GM23338 (cell line): ENCODE data around the gene PKNOX2. TPM values are rescaled to one million over a fixed set of nuclear protein-coding genes. Genes with fewer than 3 reads are reported as not detected.
A peak's percentile ranks its signal among the peaks of the same experiment; 100 is the strongest.

Source experiments
- ATAC-seq: fragments of 200-7000 bp; cut with Tn5 transposase; 3 replicates; pipeline ENCODE4 v1.9.1; 2020
- DNase-seq: peaks from one replicate; pipeline ENCODE4 v3.0.0-alpha.2; 2015; ENCODE audit warnings: low spot score
- H2AFZ ChIP-seq: fragments of 200-600 bp; sonication (generic); 2 replicates; pipeline ENCODE4 v1.8.0; 2016; ENCODE audit warnings: antibody characterized with exemption, mild to moderate bottlenecking, moderate library complexity
- H3F3A ChIP-seq: fragments of 200-600 bp; sonication (generic); replicated peaks from 2 replicates; pipeline ENCODE4 v1.8.0; 2017; ENCODE audit warnings: antibody characterized with exemption, mixed run types, low read depth
- H3K27ac ChIP-seq: fragments of 200-600 bp; sonication (generic); 2 replicates; pipeline ENCODE4 v1.6.1; 2016; ENCODE audit warnings: low read depth
- H3K27me3 ChIP-seq: fragments of 200-600 bp; sonication (generic); 2 replicates; pipeline ENCODE4 v1.8.0; 2016; ENCODE audit warnings: mild to moderate bottlenecking, mixed run types, moderate library complexity; ENCODE audit not compliant: insufficient read depth
- H3K36me3 ChIP-seq: fragments of 200-600 bp; sonication (generic); 2 replicates; pipeline ENCODE4 v1.8.0; 2016; ENCODE audit warnings: mild to moderate bottlenecking; ENCODE audit not compliant: insufficient read depth
- H3K4me1 ChIP-seq: fragments of 200-600 bp; sonication (generic); 2 replicates; pipeline ENCODE4 v1.8.0; 2016; ENCODE audit warnings: mild to moderate bottlenecking, moderate library complexity; ENCODE audit not compliant: insufficient read depth
- H3K4me2 ChIP-seq: fragments of 200-600 bp; sonication (generic); 2 replicates; pipeline ENCODE4 v1.7.1; 2017; ENCODE audit warnings: mixed run types
- H3K4me3 ChIP-seq: fragments of 200-600 bp; sonication (generic); 2 replicates; pipeline ENCODE4 v1.6.1; 2016; ENCODE audit warnings: mixed run types
- H3K79me2 ChIP-seq: fragments of 200-600 bp; sonication (generic); replicated peaks from 2 replicates; pipeline ENCODE4 v1.8.0; 2017; ENCODE audit warnings: mild to moderate bottlenecking; ENCODE audit not compliant: insufficient read depth
- H3K9me2 ChIP-seq: fragments of 200-600 bp; sonication (generic); 2 replicates; pipeline ENCODE4 v1.8.0; 2017; ENCODE audit not compliant: insufficient read depth
- H4K20me1 ChIP-seq: fragments of 200-600 bp; sonication (generic); replicated peaks from 2 replicates; pipeline ENCODE4 v1.8.0; 2017; ENCODE audit warnings: mild to moderate bottlenecking; ENCODE audit not compliant: insufficient read depth
- H3K27ac Mint-ChIP-seq: 2 replicates; pipeline ENCODE4 v1.8.0; 2020; ENCODE audit warnings: inconsistent platforms, mild to moderate bottlenecking, moderate library complexity, mixed read lengths
- H3K27me3 Mint-ChIP-seq: 3 replicates; pipeline ENCODE4 v1.8.0; 2022; ENCODE audit warnings: low read depth, mild to moderate bottlenecking, moderate library complexity, mixed read lengths, inconsistent platforms; ENCODE audit not compliant: insufficient read depth, poor library complexity
- H3K36me3 Mint-ChIP-seq: 3 replicates; pipeline ENCODE4 v1.8.0; 2021; ENCODE audit warnings: low read depth, mild to moderate bottlenecking, inconsistent platforms, moderate library complexity, mixed read lengths
- H3K4me1 Mint-ChIP-seq: 3 replicates; pipeline ENCODE4 v1.8.0; 2020; ENCODE audit warnings: mild to moderate bottlenecking, inconsistent platforms, mixed read lengths
- H3K4me3 Mint-ChIP-seq: 3 replicates; pipeline ENCODE4 v1.8.0; 2021; ENCODE audit warnings: moderate library complexity, mild to moderate bottlenecking, inconsistent platforms, mixed read lengths
- H3K9me3 Mint-ChIP-seq: 3 replicates; pipeline ENCODE4 v1.8.0; 2020; ENCODE audit warnings: moderate library complexity, mild to moderate bottlenecking, inconsistent platforms, mixed read lengths
- CREB1 ChIP-seq: fragments of 250-450 bp; sonication (Bioruptor Pico); IDR thresholded peaks from 2 replicates; pipeline ENCODE4 v1.5.0; 2020; ENCODE audit warnings: low read depth, mild to moderate bottlenecking, moderate library complexity
- EZH2 ChIP-seq: fragments of 200-600 bp; sonication (generic); IDR thresholded peaks from one replicate; pipeline ENCODE4 v1.8.0; 2017; ENCODE audit warnings: antibody characterized with exemption, mild to moderate bottlenecking, low read depth; ENCODE audit not compliant: unreplicated experiment
- EZH2phosphoT487 ChIP-seq: fragments of 200-600 bp; sonication (generic); IDR thresholded peaks from one replicate; pipeline ENCODE4 v1.8.1; 2018; ENCODE audit warnings: antibody characterized with exemption; ENCODE audit not compliant: unreplicated experiment
- JUNB ChIP-seq: IDR thresholded peaks from one replicate; pipeline ENCODE4 v1.6.1; 2016; ENCODE audit warnings: antibody characterized with exemption; ENCODE audit not compliant: unreplicated experiment
- NANOG ChIP-seq: IDR thresholded peaks from 2 replicates; pipeline ENCODE4 v1.6.1; 2016; ENCODE audit warnings: antibody characterized with exemption, borderline replicate concordance
- POLR2AphosphoS5 ChIP-seq: IDR thresholded peaks from 2 replicates; pipeline ENCODE4 v1.6.1; 2016; ENCODE audit warnings: antibody characterized with exemption, low read depth
- STAT1 ChIP-seq: IDR thresholded peaks from one replicate; pipeline ENCODE4 v1.6.1; 2016; ENCODE audit warnings: antibody characterized with exemption; ENCODE audit not compliant: unreplicated experiment
- ZNF114 ChIP-seq: fragments of 250-450 bp; sonication (Bioruptor Pico); IDR thresholded peaks from 2 replicates; pipeline ENCODE4 v1.5.0; 2020; ENCODE audit warnings: mild to moderate bottlenecking, moderate library complexity
- ZNF331 ChIP-seq: fragments of 250-450 bp; sonication (Bioruptor Pico); IDR thresholded peaks from 2 replicates; pipeline ENCODE4 v1.5.0; 2020; ENCODE audit warnings: low read depth, mild to moderate bottlenecking, moderate library complexity
- polyA plus RNA-seq: library from polyadenylated mRNA; unstranded; fragments of >200 nt; fragmentation: Nextera tagmentation; extraction: Ambion mirVana; gene quantifications from 2 replicates; pipeline ENCODE4 v1.2.1, GENCODE V29; 2016
- total RNA-seq: library from RNA; depleted of rRNA; stranded (reverse); fragments of >200 nt; shearing (Covaris generic); gene quantifications from 2 replicates; pipeline ENCODE4 v1.2.3, GENCODE V29; 2014
- TF ChIP-seq, protein P1 (sequence below), 2 experiments: fragments of 200-600 bp in 1 of 2; sonication (generic) in 1 of 2; conservative IDR thresholded peaks; 2 replicates each; pipeline versions ENCODE4 v1.5.1 to v1.6.1; 2016 to 2017; ENCODE audit warnings: antibody characterized with exemption in 2 of 2, low read depth in 2 of 2, mild to moderate bottlenecking in 2 of 2, moderate library complexity in 1 of 2
- TF ChIP-seq, protein P2 (sequence below): IDR thresholded peaks from one replicate; pipeline ENCODE4 v1.6.1; 2018; ENCODE audit warnings: antibody characterized with exemption; ENCODE audit not compliant: unreplicated experiment

The PKNOX2 gene
- total and polyA plus RNA-seq, 2 experiments from 2014 or later = 0.42 to 0.83 TPM

DNA sequence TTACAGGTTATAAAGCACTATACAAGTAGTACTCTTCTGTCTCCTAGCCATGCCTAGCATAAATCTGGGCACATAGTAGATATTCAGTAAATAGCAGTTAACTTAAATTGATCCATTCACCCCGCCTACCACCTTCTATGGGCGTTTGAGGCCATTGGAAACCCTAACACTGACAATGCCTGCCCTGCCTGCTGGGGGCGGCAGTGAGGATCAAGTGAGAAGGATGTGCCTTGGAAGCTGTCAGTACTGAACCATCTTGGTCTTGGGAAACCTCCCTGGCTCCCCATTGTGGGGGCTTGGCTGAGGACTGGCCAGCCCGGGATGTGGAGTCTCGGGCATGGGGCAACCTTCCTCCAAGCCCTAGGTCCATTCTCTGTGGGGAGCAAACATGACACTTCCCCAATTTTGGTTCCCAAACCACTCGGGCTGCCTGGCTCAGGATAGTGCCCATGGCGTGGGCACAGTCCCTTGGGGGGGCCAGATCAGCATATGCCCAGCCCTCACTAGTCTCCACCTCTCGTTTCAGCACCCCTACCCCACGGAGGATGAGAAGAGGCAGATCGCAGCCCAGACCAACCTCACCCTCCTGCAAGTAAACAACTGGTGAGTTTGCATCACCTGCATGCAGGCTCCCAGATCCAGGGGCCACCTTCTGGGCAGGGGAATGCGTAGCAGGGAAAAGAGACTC lies 264.1 kb downstream of the PKNOX2 start (continued):
- no peak for TF ChIP-seq ZNF331 (CRISPR knock-in tag)

DNA sequence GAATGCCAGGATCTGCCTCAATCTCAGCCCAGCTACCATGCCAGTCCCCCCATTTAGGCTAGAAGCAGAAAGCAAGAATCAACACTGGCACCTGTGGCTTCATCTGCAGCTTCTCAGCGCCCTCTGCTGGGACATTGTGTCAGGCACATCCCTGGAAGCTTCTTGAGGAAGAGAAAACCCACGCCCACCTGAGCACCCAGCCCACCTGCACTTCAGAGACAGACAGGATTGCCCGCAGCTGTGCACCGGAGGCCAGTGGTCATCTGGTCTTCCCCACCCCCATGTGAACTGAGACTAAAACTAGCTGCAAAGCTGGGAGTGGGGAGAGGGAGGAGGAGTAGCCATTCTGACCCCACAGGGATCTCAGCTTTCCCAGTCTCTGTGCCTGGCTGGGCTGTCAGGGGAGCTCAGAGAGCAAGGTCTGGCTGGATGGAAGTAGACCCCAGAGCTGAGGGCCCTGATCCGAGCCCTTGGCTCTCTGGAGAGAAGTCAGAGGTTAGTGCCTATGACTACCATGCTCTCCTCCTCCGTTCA lies 264.7 kb downstream of the PKNOX2 start:
- Mint-ChIP-seq H3K4me1 (peaks cover 31% of the 10 kb centered on the region), H3K9me3 (no peaks in the 10 kb centered on the region), H3K27ac (no peak overlapping the region), H3K27me3 (peaks cover 10% of the 10 kb centered on the region), H3K4me3 (no peak overlapping the region), H3K36me3 (no peaks in the 10 kb centered on the region)
- TF ChIP-seq, protein P1, sequence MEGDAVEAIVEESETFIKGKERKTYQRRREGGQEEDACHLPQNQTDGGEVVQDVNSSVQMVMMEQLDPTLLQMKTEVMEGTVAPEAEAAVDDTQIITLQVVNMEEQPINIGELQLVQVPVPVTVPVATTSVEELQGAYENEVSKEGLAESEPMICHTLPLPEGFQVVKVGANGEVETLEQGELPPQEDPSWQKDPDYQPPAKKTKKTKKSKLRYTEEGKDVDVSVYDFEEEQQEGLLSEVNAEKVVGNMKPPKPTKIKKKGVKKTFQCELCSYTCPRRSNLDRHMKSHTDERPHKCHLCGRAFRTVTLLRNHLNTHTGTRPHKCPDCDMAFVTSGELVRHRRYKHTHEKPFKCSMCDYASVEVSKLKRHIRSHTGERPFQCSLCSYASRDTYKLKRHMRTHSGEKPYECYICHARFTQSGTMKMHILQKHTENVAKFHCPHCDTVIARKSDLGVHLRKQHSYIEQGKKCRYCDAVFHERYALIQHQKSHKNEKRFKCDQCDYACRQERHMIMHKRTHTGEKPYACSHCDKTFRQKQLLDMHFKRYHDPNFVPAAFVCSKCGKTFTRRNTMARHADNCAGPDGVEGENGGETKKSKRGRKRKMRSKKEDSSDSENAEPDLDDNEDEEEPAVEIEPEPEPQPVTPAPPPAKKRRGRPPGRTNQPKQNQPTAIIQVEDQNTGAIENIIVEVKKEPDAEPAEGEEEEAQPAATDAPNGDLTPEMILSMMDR (conservative IDR thresholded peaks at IDR 0.05; ENCODE audit: low read depth in 2 of 2) = peak; percentile 87 to 95
- TF ChIP-seq EZH2phosphoT487 = no peak
- Histone ChIP-seq H4K20me1 (no peaks in the 10 kb centered on the region), H3K4me3 (no peak overlapping the region), H3K4me1 (peaks cover 16% of the 10 kb centered on the region), H3K9me2 (no peaks in the 10 kb centered on the region), H3K27me3 (no peaks in the 10 kb centered on the region), H3K4me2 (0 out of 2 replicates have a peak overlapping the region, but pooled peaks have one; percentile 43), H2AFZ (no peak overlapping the region), H3K36me3 (no peaks in the 10 kb centered on the region), H3F3A (no peaks in the 10 kb centered on the region), H3K79me2 (no peaks in the 10 kb centered on the region), H3K27ac (no peak overlapping the region)
- peak; percentile 75 for ATAC-seq
- peak; percentile 94 for DNase-seq

DNA sequence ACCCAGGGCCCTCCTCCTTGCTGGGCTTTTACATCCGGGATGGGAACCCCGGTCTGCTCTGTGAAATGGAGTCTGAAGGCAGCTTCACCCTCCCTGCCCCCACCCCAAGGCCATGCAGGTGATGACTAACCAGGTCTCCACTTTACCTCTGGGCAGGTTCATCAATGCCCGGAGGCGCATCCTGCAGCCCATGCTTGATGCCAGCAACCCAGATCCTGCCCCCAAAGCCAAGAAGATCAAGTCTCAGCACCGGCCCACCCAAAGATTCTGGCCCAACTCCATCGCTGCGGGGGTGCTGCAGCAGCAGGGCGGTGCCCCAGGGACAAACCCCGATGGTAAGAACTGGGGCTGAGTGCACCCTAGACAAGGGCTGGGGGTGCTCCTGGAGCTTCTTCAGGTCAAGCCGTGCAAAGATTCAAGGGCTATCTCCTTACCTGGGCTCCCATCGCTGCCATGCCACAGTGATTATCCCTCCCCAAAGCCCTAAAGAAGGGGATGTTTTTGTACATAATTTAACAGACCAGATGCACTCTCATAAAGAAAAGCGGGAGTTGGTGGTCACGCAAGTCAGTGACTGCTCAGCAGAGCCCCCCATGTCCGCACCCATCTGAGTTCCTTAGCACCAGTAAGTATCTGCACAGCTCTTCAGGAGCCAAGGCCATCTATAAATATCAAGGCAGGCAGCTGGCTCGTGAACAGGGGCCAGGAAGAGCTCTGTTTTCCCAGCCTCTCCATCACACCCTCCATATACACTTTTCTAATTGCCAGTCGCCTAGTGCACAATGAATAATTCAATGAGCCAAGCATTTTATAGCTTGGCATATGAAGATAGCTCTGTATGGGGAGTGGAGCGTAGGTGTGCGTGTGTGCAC lies 265.5 kb downstream of the PKNOX2 start:
- Histone ChIP-seq H3K4me1 (peaks cover 16% of the 10 kb centered on the region), H3K9me2 (no peaks in the 10 kb centered on the region), H3K36me3 (no peaks in the 10 kb centered on the region), H2AFZ (no peak overlapping the region), H3K4me2 (no peak overlapping the region), H3K4me3 (no peak overlapping the region), H4K20me1 (no peaks in the 10 kb centered on the region), H3F3A (no peaks in the 10 kb centered on the region), H3K27ac (no peak overlapping the region), H3K79me2 (no peaks in the 10 kb centered on the region), H3K27me3 (no peaks in the 10 kb centered on the region)
- peaks cover 36% of the 10 kb centered on the region for H3K4me1 Mint-ChIP-seq
- DNase-seq (no peak), ATAC-seq (no peak)
- H3K36me3 Mint-ChIP-seq = no peaks in the 10 kb centered on the region
- no peak overlapping the region for H3K27ac Mint-ChIP-seq
- no peaks in the 10 kb centered on the region for H3K9me3 Mint-ChIP-seq
- no peak overlapping the region for H3K4me3 Mint-ChIP-seq
- H3K27me3 Mint-ChIP-seq = peaks cover 10% of the 10 kb centered on the region
- TF ChIP-seq JUNB (no peak), STAT1 (no peak), EZH2 (no peak), NANOG (no peak), POLR2AphosphoS5 (no peak), EZH2phosphoT487 (no peak), ZNF114 (CRISPR knock-in tag) (no peak), CREB1 (CRISPR knock-in tag) (no peak)
- TF ChIP-seq, protein P1 (conservative IDR thresholded peaks at IDR 0.05; ENCODE audit: low read depth in 2 of 2) = no peak
- TF ChIP-seq, protein P2, sequence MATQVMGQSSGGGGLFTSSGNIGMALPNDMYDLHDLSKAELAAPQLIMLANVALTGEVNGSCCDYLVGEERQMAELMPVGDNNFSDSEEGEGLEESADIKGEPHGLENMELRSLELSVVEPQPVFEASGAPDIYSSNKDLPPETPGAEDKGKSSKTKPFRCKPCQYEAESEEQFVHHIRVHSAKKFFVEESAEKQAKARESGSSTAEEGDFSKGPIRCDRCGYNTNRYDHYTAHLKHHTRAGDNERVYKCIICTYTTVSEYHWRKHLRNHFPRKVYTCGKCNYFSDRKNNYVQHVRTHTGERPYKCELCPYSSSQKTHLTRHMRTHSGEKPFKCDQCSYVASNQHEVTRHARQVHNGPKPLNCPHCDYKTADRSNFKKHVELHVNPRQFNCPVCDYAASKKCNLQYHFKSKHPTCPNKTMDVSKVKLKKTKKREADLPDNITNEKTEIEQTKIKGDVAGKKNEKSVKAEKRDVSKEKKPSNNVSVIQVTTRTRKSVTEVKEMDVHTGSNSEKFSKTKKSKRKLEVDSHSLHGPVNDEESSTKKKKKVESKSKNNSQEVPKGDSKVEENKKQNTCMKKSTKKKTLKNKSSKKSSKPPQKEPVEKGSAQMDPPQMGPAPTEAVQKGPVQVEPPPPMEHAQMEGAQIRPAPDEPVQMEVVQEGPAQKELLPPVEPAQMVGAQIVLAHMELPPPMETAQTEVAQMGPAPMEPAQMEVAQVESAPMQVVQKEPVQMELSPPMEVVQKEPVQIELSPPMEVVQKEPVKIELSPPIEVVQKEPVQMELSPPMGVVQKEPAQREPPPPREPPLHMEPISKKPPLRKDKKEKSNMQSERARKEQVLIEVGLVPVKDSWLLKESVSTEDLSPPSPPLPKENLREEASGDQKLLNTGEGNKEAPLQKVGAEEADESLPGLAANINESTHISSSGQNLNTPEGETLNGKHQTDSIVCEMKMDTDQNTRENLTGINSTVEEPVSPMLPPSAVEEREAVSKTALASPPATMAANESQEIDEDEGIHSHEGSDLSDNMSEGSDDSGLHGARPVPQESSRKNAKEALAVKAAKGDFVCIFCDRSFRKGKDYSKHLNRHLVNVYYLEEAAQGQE = no peak
